Esophagus mucosa (tissue), 1 donor: ENCODE results near the gene TMEM8B. TPM values are rescaled to one million over a fixed set of nuclear protein-coding genes. Genes with fewer than 3 reads are reported as not detected.
"Not testable (repeated sequence)": the region's sequence is repeated elsewhere in the genome, so short reads cannot be mapped to it uniquely, and the experiment has no call there.

Experiments used
- ATAC-seq: fragments of 200-7000 bp; cut with Tn5 transposase; one replicate; pipeline ENCODE4 v1.9.1; 2020
- total RNA-seq: library from RNA; stranded (reverse); gene quantifications from one replicate; pipeline ENCODE4 v1.2.4, GENCODE V29; 2023
- donor health status: DM: yes; HTN: yes; CAD: no.

The TMEM8B gene
- total RNA-seq, 1 donor from 2014 or later = 1.7 TPM

- peak; percentile 46 for ATAC-seq
Measured at GRCh38 chr9:35869621-35870216, 40.7 kb downstream of the TMEM8B start.

DNA sequence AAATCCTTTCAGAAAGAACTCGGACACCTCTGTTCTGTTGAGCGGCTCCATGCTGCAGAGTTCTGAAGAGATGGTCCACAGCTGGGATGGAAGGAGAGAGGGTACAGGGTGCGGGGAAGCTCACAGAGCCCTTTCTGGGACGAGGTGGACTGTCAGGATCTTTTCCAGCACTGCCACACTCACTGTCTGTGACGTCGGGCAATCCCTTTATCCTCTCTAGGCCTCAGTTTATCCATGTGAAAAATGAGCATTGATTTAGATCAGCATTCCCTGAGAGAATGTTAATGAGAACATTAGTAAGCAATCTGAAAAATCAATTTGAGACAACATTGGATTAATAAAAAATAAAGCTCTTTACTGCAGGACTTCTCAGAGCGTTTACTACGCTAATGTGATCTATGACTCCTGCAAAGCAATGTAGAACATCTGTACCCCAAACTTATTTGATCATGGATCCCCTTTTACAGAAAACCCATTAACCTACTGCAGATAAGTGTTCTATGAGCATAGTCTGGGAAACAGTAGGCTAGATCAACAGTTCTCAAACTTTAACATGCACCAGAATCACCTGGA, 41.4 kb downstream of the TMEM8B start, which contains the start of gene OR13J1:
OR13J1 (minus strand) TSS at position 51 of the 573 bp plus-strand sequence; CDS start at position 51, 0 bp downstream.
- ATAC-seq = no peak

- ATAC-seq = peak; percentile 73
Measured at GRCh38 chr9:35871545-35871944, 42.5 kb downstream of the TMEM8B start.

GRCh38 chr9:35872505-35872904, 43.5 kb downstream of the TMEM8B start:
- ATAC-seq = no peak

DNA sequence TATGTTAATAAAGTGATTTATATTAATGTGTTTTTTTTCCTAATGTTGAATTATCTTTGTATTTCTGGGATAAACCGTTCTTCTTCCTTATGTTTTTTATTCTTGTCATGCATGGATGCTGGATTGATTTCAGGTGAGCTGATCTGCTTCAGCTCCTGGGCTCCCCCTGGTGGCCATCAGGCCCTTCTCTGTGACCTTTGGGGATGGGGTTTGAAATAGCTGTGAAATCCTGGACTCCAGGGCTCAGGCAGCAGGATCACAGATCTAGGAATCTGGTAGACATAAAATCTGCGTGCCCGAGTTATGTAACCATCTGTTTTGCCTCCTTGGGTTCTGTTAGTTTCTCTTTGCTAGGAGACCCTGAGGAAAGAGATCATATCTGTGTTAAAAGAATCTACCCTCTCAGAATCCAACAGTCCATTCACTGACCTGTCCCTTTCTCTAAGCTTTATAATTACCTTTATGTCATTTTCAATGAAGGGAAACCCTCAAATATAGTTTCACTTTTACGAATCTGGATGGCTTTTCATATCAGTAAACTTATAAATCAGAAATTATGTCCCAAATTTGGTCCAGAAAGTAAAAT, 53.3 kb downstream of the TMEM8B start:
- ATAC-seq = peak; percentile 74

- no peak for ATAC-seq
Measured at GRCh38 chr9:35882996-35883395, 54.0 kb downstream of the TMEM8B start.

GRCh38 chr9:35884908-35885307, 55.9 kb downstream of the TMEM8B start:
- ATAC-seq = not testable (repeated sequence)

- ATAC-seq = no peak
Measured at GRCh38 chr9:35891646-35892045, 62.6 kb downstream of the TMEM8B start.

DNA sequence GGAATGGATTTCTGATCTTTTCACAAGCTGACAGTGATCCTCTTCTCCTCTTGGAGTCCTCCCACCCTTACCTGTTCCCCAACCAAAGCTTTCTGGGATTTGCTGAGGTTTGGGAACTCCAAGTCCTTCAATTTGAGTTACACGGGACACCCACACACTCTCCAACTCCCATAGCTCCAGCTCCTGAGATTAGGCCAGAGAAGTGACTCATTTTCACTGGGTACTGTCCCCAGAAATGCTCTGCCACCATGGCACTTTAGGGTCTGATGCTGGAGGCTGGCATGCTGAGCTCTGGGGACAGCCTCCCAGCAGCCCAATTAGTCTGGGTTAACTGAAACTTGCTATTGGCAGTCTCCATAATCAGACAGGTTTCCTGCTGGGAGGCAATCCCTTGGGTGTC, 63.0 kb downstream of the TMEM8B start:
- ATAC-seq = no peak

DNA sequence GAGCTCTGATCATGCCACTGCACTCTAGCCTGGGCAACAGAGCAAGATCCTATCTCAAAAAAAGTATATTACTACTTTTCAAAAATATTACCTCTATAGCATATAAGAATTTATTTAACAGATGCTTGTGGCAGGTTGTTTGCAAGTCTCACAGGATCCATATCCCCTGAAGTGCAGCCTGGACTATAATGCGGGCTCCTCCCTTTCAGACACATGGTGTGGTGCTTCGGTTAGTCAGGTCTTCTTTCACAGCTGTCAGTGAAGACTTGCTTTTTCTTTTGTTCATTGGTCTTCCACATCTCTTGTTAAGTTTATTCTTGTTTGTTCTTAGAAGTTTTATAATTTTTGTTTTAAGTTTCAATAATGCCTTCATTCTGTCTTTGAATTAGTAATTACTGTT, 67.5 kb downstream of the TMEM8B start:
- no peak for ATAC-seq

DNA sequence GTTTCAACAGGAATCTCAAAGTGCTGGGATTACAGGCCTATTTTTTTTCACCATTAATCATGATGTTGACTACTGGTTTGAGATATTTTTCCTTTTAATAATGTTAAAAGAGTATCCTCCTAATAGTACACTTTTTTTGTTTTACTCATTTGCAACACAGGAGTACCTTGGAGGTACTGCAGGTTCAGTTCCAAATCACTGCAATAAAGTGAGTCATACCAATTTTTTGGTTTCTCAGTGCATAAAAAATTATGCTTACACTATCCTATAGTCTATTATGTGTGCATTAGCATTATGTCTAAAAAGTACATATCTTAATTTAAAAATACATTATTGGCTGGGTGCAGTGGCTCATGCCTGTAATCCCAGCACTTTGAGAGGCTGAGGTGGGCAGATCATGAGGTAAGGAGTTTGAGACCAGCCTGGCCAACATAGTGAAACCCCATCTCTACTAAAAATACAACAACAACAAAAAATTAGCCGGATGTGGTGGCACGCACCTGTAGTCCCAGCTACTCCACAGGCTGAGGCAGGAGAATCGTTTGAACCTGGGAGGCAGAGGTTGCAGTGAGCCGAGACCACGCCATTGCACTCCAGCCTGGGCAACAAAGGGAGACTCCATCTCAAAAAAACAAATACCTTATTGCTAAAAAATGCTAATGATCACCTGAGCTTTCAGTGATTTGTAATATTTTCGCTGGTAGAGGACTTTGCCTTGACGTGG, 68.5 kb downstream of the TMEM8B start:
- ATAC-seq = not testable (repeated sequence)

DNA sequence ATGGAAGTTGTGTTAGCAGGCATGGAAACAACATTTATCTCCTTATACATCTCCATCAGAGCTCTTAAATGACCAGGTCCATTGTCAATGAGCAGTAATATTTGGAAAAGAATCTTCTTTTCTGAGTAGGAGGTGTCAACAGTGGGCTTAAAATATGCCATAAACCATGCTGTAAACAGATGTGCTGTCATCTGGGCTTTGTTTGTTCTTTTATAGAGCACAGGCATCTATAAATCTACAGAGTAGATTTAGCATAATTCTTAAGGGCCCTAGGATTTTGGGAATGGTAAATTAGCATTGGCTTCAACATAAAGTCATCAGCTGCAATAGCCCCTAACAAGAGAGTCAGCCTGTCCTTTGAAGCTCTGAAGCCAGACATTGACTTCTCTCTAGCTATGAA, 69.3 kb downstream of the TMEM8B start:
- no peak for ATAC-seq

DNA sequence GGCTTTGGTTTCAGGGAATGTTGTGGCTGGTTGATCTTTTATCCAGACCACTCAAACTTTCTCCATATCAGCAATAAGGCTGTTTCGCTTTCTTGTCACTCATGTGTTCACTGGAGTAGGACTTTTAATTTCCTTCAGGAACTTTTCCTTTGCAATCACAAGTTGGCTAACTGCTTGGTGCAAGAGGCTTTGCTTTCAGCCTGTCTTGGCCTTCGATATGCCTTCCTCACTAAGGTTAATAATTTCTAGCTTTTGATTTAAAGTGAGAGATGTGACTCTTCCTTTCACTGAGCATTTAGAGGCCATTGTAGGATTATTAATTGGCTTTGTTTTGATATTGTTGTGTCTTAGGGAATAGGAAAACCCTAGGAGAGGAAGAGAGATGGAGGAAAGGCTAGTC, 70.0 kb downstream of the TMEM8B start:
- no peak for ATAC-seq

DNA sequence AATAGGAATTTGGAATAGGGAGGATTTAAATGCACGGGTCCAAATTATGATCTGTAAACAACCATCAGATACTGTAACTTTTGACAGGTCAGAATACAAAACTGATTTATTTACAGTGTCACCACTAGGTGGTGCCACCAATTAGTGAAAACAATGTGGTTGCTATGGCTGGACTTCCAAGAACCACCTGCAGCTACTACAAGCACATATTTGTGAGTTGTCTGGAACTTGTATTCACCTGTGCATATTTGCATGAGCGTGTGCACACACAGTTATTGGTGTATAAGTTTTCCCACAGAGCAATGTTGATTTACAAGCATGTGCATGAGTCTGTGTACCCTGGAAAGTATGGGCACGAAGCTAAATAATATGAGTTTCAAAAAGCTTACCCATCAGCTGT, 74.0 kb downstream of the TMEM8B start:
- ATAC-seq = peak; percentile 53

GRCh38 chr9:35904338-35904737, 75.3 kb downstream of the TMEM8B start:
- no peak for ATAC-seq

DNA sequence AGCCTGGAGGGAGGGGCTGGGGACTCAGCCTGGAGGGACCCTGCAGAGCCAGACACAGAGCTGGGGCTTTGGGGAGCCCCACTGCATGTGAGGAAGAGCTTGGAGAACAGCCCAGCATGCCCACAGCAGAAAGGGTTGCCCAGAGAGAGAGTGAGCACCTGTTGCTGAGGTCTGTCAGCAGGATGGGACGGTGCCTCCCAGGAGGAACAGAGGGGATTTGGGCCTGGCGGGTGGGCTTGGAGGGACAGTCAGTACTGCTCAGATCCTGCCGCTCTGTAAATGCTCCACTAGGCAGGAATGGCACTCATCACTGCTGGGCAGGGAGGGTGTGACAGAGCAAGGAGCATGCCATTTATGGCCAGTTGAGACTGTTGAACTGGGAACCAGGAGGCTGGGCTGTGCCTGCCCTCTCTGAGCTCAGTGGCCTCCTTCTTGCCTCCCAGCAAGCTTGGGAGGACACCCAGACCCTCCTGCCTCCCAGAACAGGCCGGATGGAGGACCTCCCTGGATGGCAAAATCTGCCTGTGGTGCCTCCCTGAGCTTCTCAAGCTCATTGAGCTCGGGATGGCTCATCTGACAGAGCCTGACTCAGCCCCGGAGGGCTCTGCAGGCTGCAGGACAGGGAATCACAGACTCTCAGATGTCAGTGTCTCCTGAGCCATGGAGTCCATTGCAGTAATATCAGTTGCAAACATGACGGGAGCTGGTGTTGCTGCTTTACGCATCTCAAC, 76.2 kb downstream of the TMEM8B start:
- no peak for ATAC-seq

- ATAC-seq = peak; percentile 60
Measured at GRCh38 chr9:35905912-35906679, 77.1 kb downstream of the TMEM8B start, which contains the start of gene HRCT1. TSS of gene HRCT1 (plus strand) at chr9:35906202. CDS start at chr9:35906288, 86 bp downstream.

GRCh38 chr9:35906923-35907699, 78.1 kb downstream of the TMEM8B start:
- ATAC-seq = no peak

DNA sequence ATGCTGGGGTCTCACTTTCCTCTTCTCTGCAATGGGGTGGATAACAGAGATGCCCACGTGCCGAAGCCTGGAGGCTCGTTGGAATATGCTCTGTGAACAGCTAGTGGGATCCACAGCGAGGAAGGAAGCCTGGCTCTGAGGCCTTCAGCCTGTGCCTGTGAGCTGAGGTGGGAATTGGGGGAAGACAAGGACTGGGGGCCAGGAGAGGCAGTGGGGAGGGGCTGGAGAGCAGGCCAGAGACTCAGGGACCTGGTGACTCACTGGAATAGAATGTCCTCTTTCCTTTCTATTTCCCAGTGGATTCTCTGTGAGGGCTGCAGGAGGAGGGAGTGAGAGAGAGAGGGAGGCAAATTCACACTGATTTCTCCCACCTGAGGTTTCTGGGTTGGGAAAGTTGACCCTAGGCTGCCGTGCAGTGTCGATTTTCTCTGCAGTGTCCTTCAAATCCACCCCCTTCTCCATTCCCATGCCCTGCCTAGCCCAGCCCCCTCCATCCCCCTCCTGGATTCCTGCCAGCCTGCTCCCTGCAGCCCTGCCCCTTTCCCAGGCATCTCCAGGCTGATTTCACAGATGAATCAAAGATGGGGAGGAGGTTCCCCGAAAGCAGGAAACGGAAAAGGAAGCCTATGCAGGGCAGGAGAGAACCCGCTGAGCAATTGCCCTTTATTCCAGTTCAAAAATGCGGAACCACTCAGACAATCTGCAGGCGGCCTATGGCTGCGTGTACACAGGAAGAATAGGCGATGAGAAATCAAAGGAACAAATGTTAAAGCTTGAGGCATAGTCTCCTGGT, 78.9 kb downstream of the TMEM8B start:
- ATAC-seq = peak; percentile 39

- no peak for ATAC-seq
Measured at GRCh38 chr9:35908504-35909125, 79.6 kb downstream of the TMEM8B start.
